Upper lobe of left lung (tissue), 4 donors: ENCODE measurements around the gene LIN28A.

ENCODE experiments used
- CTCF ChIP-seq, 6 experiments: fragments of 450-650 bp in 4 of 6; fragments of 200-600 bp in 2 of 6; sonication (generic) in 2 of 6; IDR thresholded peaks; one replicate each; pipeline ENCODE4 v1.5.1; 2016 to 2019; ENCODE audit warnings: antibody characterized with exemption in 6 of 6
- EP300 ChIP-seq, 4 donors: sonication (generic); formaldehyde crosslinking; IDR thresholded peaks; one replicate each; pipeline ENCODE4 v1.5.1; 2017; ENCODE audit warnings: antibody characterized with exemption in 4 of 4, control low read depth in 2 of 4
- POLR2A ChIP-seq, 4 donors: fragments of 450-650 bp; IDR thresholded peaks; one replicate each; pipeline ENCODE4 v1.5.1; 2016 to 2017; ENCODE audit warnings: antibody characterized with exemption in 4 of 4, mild to moderate bottlenecking in 2 of 4
- POLR2AphosphoS5 ChIP-seq, 2 donors: sonication (generic); formaldehyde crosslinking; IDR thresholded peaks; one replicate each; pipeline ENCODE4 v1.5.1; 2017; ENCODE audit warnings: antibody characterized with exemption in 2 of 2

DNA sequence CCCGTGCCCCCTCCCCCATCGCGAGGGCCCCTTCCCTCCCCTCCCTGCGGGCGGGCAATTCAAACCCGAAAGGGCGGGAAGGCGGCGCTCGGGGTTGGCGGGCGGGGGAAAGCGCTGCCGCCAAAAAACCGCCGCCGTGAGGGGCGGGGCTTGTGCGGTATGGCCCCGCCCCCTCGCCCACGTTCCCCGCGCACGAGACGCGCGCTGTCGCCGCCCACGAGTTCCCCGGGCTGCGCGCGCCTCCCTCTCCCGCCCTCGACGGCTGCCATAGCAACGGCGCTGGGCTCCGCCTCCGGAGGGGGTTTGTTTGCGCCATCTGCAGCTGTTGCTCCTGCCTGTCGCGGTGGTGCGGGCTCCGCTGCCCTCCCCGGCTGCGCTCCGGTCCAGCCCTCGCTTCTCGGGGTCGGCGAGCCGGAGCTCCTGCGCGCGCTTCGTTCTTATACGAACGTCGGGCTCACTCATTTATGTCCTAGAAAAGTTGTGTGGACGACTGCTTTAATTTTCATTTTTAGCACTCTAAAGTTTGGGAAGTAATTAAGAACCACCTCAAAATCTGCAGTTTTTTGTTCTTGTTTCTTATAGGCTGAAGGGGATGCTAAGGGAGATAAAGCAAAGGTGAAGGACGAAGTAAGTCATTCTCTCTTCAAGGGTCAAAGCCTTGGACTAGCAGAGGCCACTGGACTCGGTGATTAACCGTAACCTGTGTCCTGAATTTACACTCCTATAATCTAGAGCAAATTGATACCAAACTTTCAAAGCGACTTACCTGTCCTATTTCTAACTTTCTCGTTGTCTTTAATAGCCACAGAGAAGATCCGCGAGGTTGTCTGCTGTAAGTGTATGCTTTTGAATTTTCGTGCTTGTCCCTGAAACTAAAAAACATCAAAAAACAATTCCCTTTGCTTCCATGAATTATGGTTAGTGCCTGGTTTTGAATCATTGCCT, 62.6 kb downstream of the LIN28A start:
- TF ChIP-seq CTCF (IDR thresholded peaks at IDR 0.05) (peak in 1 of 6 experiments; percentile 13), EP300 (IDR thresholded peaks at IDR 0.05) (peak in 1 of 4 donors; percentile 52), POLR2A (IDR thresholded peaks at IDR 0.05) (peak in 1 of 4 donors; percentile 68), POLR2AphosphoS5 (IDR thresholded peaks at IDR 0.05) (peak; percentile 76 to 87)
